ENCODE measurements around the gene BEX5. TPM values are rescaled to one million over a fixed set of nuclear protein-coding genes. Genes with fewer than 3 reads are reported as not detected.

Gene BEX5
- total RNA-seq, 4 donors from 2014 or later, result 1.6 to 7.1 (median 2.0) TPM

GRCh38 chrX:102113367-102113766 is 42.4 kb downstream of the BEX5 start:
- no peaks in the 10 kb centered on the region for H3K4me1 ChIP-seq
- H3K36me3 ChIP-seq, result no peaks in the 10 kb centered on the region
- DNase-seq (ENCODE audit: low spot score in 2 of 2), result no peak
- H3K9me3 ChIP-seq, result no peaks in the 10 kb centered on the region
- no peak overlapping the region for H3K4me3 ChIP-seq
- no peaks in the 10 kb centered on the region for H3K27me3 ChIP-seq
- 70% methylated on average over 4 of the region's 4 CpGs for WGBS
- TF ChIP-seq EP300 (IDR thresholded peaks at IDR 0.05) (no peak), POLR2AphosphoS5 (IDR thresholded peaks at IDR 0.05) (no peak), POLR2A (IDR thresholded peaks at IDR 0.05) (no peak)
- TF ChIP-seq, protein P1, sequence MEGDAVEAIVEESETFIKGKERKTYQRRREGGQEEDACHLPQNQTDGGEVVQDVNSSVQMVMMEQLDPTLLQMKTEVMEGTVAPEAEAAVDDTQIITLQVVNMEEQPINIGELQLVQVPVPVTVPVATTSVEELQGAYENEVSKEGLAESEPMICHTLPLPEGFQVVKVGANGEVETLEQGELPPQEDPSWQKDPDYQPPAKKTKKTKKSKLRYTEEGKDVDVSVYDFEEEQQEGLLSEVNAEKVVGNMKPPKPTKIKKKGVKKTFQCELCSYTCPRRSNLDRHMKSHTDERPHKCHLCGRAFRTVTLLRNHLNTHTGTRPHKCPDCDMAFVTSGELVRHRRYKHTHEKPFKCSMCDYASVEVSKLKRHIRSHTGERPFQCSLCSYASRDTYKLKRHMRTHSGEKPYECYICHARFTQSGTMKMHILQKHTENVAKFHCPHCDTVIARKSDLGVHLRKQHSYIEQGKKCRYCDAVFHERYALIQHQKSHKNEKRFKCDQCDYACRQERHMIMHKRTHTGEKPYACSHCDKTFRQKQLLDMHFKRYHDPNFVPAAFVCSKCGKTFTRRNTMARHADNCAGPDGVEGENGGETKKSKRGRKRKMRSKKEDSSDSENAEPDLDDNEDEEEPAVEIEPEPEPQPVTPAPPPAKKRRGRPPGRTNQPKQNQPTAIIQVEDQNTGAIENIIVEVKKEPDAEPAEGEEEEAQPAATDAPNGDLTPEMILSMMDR (IDR thresholded peaks at IDR 0.05), result no peak
- no peak overlapping the region for H3K27ac ChIP-seq

Other genes with a start within 250 kb of the BEX5 start
- 1 to 10 TPM; 1.9 to 8.9 (median 3.0) TPM for gene ZMAT1, start 223.9 kb downstream of the BEX5 start, total RNA-seq
- 1 to 10 TPM in 1 of 4 donors, under 1 TPM in 1, not detected in 2; 0.49 to 1.5 TPM for gene TCEAL2, start 30.3 kb downstream of the BEX5 start, total RNA-seq
- gene TCEAL6, start 13.5 kb downstream of the BEX5 start, total RNA-seq, result not detected
- not detected for gene TCP11X1, start 59.3 kb upstream of the BEX5 start, total RNA-seq
- gene NXF2, start 91.2 kb upstream of the BEX5 start, total RNA-seq, result not detected